Colon (tissue), 2 donors: Measurements from ENCODE around the gene MYO18B.

ENCODE experiments used
- FAIRE-seq: peaks from 2 replicates; lab custom pipeline; 2012; peaks lifted over from hg19 to GRCh38; lab: Jason Lieb, UNC
- donor health status: control.
- donor health status: control.

MYO18B gene

GRCh38 chr22:25750569-25751173, 8.7 kb downstream of the MYO18B start:
- FAIRE-seq: no peak

GRCh38 chr22:25751174-25751581, 9.2 kb downstream of the MYO18B start:
- FAIRE-seq: no peak

- no peak for FAIRE-seq
These were observed 10.7 kb downstream of the MYO18B start for GRCh38 chr22:25752615-25753214.

DNA sequence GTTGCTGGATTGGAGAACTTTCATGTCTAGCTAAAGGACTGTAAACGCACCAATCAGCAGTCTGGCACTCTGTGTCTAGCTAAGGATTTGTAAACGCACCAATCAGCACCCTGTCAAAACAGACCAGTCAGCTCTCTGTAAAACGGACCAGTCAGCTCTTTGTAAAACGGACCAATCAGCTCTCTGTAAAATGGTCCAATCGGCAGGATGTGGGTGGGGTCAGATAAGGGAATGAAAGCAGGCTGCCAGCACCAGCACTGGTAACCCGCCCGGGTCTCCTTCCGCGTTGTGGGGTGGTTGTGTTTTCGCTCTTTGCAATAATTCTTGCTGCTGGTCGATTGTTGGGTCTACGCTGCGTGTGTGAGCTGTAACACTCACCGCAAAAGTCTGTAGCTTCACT, 11.3 kb downstream of the MYO18B start:
- FAIRE-seq: no peak

DNA sequence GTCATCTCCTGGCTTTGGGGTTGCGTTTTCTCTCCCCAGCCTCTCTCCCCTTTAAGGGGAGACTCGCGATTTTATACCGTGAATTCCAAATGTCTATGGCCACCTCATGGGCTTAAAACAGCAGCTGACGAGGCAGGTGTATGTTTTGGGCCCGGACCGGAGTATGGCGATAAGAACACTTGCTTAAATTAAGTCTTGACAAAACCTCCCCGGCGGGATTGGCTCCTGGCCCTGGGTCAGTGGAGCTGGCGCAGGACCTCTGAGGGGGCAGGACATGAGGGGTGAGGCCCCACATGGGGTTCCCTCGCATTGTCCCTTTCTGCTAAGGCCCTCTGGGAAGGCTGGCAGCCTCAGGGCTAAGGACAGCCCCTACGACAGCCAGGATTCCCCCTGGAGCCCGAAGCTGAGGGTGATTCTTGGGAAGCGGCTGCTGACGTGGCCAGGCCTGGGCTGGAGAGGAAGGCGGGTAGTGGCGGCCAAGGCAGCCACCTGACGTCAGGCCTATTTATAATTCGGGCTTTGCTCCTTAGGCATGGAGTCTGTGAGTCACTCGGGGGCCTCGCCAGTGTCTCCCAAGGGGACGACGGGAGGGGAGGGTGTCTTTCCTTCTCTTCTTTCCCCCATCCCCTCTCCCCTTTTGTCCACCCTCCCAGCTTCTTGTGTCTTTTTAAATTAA, 12.7 kb downstream of the MYO18B start:
- no peak for FAIRE-seq

GRCh38 chr22:25757686-25758085, 15.7 kb downstream of the MYO18B start:
- no peak for FAIRE-seq

- no peak for FAIRE-seq
These were observed 16.3 kb downstream of the MYO18B start for GRCh38 chr22:25758316-25758715.

- FAIRE-seq: no peak
These were observed 17.8 kb downstream of the MYO18B start for GRCh38 chr22:25759825-25760231.

- no peak for FAIRE-seq
These were observed 18.3 kb downstream of the MYO18B start for GRCh38 chr22:25760294-25760693.

- no peak for FAIRE-seq
These were observed 19.0 kb downstream of the MYO18B start for GRCh38 chr22:25760848-25761595.

- no peak for FAIRE-seq
These were observed 20.2 kb downstream of the MYO18B start for GRCh38 chr22:25762147-25762546.

DNA sequence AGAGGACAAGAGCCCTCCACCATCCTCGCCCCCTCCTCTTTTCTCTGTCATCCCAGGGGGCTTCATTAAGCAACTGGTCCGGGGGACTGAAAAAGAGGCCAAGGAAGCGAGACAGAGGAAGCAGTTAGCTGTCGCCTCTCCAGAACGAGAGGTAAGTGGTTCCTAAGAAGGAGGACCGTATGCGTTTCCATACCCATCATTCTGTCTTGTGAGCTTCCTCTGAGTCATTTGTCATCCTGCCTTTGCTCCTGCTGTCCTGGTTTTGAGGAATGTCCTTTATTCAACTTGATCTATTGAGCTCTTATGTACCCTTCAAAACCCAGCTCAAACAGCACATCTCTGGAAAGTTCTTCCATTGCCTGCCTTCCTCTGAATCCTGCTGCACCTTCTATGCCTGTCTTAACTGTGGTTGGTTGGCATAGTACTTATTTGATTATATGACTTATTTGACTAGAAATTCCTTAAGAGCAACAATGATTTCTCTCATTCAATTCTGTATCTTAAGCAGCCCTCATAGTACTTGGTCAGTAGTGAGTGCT, 21.3 kb downstream of the MYO18B start:
- FAIRE-seq: no peak

DNA sequence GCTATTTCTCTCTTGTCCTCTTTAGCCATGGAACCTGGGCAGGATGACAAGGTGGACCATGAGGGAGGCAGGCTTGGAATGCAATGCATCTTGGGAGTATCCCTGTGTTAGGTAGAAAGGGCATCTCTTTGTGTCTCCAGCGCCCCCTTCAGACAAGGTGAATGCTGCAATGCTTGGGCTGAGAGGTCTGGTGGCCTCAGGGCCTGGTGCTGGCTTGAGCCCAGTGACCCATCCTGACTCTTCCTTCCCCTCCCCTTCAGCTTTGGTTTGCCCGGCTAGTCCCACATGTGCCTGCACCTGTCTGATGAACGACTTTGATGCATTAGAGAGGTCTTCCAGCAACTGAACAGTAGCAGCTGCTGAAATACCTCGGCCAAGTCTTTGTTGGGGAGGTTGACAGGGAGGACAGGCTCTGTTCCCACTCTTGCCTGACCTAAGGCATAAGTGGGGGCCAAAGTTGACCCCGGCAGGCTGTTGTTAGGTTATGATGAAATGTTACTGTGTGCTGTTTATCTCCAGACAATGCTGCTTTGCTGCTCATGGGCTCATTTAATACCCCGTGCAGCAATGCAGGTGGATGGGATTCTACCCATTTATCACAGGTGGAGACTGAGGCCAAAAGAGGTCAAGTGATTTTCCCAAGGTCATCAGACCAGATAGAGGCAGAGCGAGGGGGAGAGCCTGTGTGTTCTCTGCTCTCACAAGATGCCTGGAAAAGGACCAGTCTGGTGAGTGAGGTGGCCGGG, 22.5 kb downstream of the MYO18B start:
- FAIRE-seq: no peak

DNA sequence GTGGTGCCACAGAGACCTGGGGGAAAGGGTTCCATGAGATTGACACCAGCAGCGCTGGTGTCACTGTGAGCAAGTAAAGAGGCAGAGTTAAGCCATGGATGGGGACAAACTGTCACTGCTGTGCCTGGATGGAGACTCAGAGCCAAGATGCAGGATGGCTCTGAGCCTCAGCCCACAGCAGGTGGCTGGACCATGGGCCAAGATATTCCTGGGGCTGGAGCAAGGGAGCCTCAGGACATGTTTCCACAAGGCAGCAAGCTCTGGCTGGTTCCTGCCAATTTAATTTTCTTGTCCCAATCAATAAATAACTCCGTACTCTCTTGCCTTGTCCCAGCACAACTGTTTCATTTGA, 23.0 kb downstream of the MYO18B start:
- no peak for FAIRE-seq

DNA sequence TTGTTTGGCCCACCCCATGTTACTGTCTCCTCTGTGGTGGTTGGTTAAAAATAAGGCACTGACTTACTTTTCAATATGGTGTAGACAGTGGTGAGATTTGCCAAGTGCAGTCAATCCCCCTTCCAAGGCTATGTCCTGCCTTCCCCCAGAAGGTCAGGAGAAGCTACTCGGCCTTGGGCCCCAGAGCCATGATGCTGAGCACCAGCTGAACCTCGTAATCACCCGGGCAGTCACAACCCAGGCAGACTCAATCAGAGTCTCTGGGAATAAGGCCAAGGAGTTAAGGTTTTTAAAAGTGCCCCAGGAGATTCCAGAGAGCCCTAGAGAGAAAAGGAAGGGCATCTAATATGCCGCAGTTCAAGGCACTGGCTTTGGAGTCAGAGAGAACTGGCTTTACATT, 23.8 kb downstream of the MYO18B start:
- no peak for FAIRE-seq

- no peak for FAIRE-seq
These were observed 24.4 kb downstream of the MYO18B start for GRCh38 chr22:25766418-25766817.

DNA sequence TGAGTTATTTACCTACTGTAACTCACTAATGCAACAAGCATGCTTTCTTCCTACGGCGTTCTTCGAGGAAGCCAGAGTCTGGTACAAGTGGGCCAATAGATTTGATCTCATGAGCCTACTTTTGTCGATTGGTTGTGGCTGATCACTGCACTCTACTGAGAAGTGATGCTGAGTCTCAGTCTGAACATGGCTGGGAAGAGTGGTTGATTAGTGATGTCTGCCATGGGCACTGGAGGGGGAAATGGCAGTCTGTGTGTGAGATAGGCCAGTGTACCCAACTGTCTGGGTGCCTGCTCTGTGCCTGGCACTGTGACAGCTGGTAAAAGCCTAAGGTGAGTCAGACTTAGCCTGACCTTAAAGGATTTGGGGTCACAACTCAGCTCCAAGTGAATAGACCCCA, 28.3 kb downstream of the MYO18B start:
- FAIRE-seq: no peak

DNA sequence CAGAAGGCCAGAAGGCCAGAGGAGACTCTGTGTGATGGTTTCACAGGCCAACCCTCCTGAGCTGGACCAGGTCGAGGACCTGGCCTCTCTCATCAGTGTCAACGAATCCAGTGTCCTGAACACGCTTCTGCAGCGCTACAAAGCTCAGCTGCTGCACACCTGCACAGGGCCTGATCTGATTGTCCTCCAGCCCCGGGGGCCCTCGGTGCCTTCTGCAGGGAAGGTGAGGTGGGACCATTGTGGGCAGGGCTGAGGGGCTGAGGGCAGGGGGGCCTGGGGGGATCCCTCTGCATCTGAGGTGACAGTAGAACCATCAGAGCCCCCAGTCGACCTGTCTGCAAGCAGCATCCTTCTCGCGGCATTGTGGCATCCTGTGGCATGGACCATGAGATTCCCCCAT, 30.3 kb downstream of the MYO18B start:
- FAIRE-seq: no peak

DNA sequence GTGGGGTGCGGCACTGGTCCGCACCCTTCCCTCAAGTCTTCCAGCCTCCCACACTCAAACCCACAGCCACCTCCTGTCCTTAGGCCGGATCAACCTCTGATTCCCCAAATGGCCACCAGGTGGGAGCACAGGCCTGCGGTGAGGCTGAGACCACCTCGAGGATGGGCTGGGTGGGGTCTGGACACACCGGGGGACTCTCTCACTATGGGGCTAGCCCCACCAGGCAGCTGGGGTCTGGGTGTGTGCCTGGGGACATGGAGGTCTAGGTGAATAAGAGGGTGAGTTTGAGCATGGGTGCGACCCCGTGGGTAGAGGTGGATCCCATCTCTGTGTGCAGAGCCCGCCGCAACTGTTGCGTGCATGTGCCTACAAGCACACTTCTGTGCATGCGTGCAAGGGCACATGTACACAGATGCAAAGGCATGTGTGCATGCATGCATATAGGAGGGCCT, 32.6 kb downstream of the MYO18B start:
- FAIRE-seq: no peak

- FAIRE-seq: no peak
These were observed 33.5 kb downstream of the MYO18B start for GRCh38 chr22:25775531-25775930.

DNA sequence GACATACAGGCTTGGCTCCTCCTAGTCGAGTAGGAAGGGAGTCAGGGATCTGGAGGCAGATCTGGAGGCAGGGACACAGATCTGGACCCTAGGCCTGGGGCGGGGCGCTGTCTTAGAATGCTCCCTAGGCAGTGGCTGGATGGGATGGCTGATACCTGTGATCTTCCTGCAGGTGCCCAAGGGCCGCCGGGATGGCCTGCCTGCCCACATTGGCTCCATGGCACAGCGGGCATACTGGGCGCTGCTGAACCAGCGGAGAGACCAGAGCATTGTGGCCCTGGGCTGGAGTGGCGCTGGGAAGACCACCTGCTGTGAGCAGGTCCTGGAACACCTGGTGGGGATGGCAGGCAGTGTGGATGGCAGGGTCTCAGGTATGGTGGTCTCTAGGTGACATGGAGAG, 35.4 kb downstream of the MYO18B start:
- no peak for FAIRE-seq

- no peak for FAIRE-seq
These were observed 35.9 kb downstream of the MYO18B start for GRCh38 chr22:25777870-25778269.
